GM06990 (cell line): Measurements from ENCODE around the gene ADAD2.

Experiments
- DNase-seq: peaks from one replicate; pipeline ENCODE4 v3.0.0-alpha.2; 2011; ENCODE audit not compliant: insufficient read length; ENCODE audit errors: extremely low read depth
- H3K27me3 ChIP-seq: replicated peaks from 2 replicates; pipeline ENCODE4 v1.6.0; 2011; ENCODE audit warnings: low read length; ENCODE audit not compliant: control insufficient read depth, insufficient read depth
- H3K36me3 ChIP-seq: 2 replicates; pipeline ENCODE4 v1.5.1; 2011; ENCODE audit warnings: low read length; ENCODE audit not compliant: control insufficient read depth, insufficient read depth
- H3K4me3 ChIP-seq: replicated peaks from 2 replicates; pipeline ENCODE4 v1.5.1; 2011; ENCODE audit warnings: low read depth, mild to moderate bottlenecking, control low read depth, low read length
- CTCF ChIP-seq: IDR thresholded peaks from 2 replicates; pipeline ENCODE4 v1.5.1; 2011; ENCODE audit warnings: low read length, control low read depth, mild to moderate bottlenecking, inconsistent platforms; ENCODE audit not compliant: insufficient read depth, poor library complexity, severe bottlenecking

The ADAD2 gene

DNA sequence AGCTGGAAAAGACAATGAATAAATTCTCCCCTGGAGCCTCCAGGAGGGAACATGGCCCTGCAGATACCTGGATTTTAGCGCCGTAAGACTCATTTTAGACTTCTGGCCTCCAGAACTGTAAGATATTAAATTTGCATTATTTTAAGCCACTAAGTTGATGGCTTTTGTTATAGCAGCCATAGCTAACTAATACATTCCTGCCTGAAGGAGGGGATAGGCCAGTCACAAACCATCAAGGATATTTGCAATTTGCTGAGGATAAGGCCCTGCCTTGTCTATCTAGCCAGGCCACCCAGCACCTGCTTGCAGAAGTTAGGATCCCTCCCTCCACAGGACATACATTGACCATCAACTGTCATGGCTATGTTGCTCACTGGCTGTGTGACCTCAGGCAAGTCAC lies 53.8 kb downstream of the ADAD2 start:
- no peak for TF ChIP-seq CTCF
- Histone ChIP-seq H3K27me3 (no peaks in the 10 kb centered on the region; the same call in 1 of the 2 replicates), H3K4me3 (no peak overlapping the region), H3K36me3 (no peaks in the 10 kb centered on the region)
- DNase-seq = no peak

- Histone ChIP-seq H3K36me3 (no peaks in the 10 kb centered on the region), H3K27me3 (no peaks in the 10 kb centered on the region; the same call in 1 of the 2 replicates), H3K4me3 (no peak overlapping the region)
- DNase-seq = no peak
- no peak for TF ChIP-seq CTCF
Measured at GRCh38 chr16:84245956-84246678, 55.2 kb downstream of the ADAD2 start.

GRCh38 chr16:84246679-84247077 lies 55.7 kb downstream of the ADAD2 start:
- Histone ChIP-seq H3K4me3 (no peak overlapping the region), H3K27me3 (no peaks in the 10 kb centered on the region; the same call in 1 of the 2 replicates), H3K36me3 (no peaks in the 10 kb centered on the region)
- no peak for TF ChIP-seq CTCF
- DNase-seq = no peak
